Parathyroid adenoma (tissue), 2 donors: ENCODE measurements around the gene PCDHA1.
A peak's percentile ranks its signal among the peaks of the same experiment; 100 is the strongest.

ENCODE experiments used
- H2AFZ ChIP-seq: fragments of 300-600 bp; sonication (generic); one replicate; pipeline ENCODE4 v1.7.0; 2017; ENCODE audit warnings: antibody characterized with exemption, mild to moderate bottlenecking
- H3K27ac ChIP-seq: fragments of 300-600 bp; sonication (generic); one replicate; pipeline ENCODE4 v1.7.0; 2017
- H3K27me3 ChIP-seq: fragments of 300-600 bp; sonication (generic); one replicate; pipeline ENCODE4 v1.7.0; 2017; ENCODE audit warnings: low read length; ENCODE audit not compliant: control insufficient read depth, insufficient read depth
- H3K36me3 ChIP-seq: fragments of 300-600 bp; sonication (generic); one replicate; pipeline ENCODE4 v1.7.0; 2017; ENCODE audit warnings: low read length; ENCODE audit not compliant: control insufficient read depth, insufficient read depth
- H3K4me1 ChIP-seq: fragments of 300-600 bp; sonication (generic); one replicate; pipeline ENCODE4 v1.7.0; 2017; ENCODE audit warnings: control low read depth
- H3K4me2 ChIP-seq: fragments of 300-600 bp; sonication (generic); one replicate; pipeline ENCODE4 v1.7.0; 2017; ENCODE audit warnings: low read length
- H3K4me3 ChIP-seq: fragments of 300-600 bp; sonication (generic); one replicate; pipeline ENCODE4 v1.7.0; 2017; ENCODE audit warnings: low read depth, low read length
- H3K79me2 ChIP-seq: fragments of 300-600 bp; sonication (generic); one replicate; pipeline ENCODE4 v1.7.0; 2017; ENCODE audit warnings: control low read depth
- H3K9ac ChIP-seq: fragments of 300-600 bp; sonication (generic); one replicate; pipeline ENCODE4 v1.7.0; 2017; ENCODE audit warnings: mild to moderate bottlenecking
- H3K9me3 ChIP-seq: fragments of 300-600 bp; sonication (generic); one replicate; pipeline ENCODE4 v1.7.0; 2017; ENCODE audit warnings: low read length; ENCODE audit not compliant: control insufficient read depth
- CTCF ChIP-seq: fragments of 300-600 bp; sonication (generic); IDR thresholded peaks from one replicate; pipeline ENCODE4 v1.7.0; 2017; ENCODE audit warnings: antibody characterized with exemption, mild to moderate bottlenecking
- donor health status: primary hyperparathyroidism.

PCDHA1 gene

GRCh38 chr5:140877262-140877581 is 91.3 kb downstream of the PCDHA1 start:
- TF ChIP-seq CTCF: no peak
- H2AFZ ChIP-seq: no peak overlapping the region
- H3K27ac ChIP-seq: no peak overlapping the region
- H3K4me3 ChIP-seq: no peak overlapping the region
- no peaks in the 10 kb centered on the region for H3K27me3 ChIP-seq
- H3K9me3 ChIP-seq: no peaks in the 10 kb centered on the region
- H3K4me2 ChIP-seq: no peak overlapping the region
- no peak overlapping the region for H3K9ac ChIP-seq
- no peaks in the 10 kb centered on the region for H3K36me3 ChIP-seq
- H3K4me1 ChIP-seq: no peaks in the 10 kb centered on the region
- H3K79me2 ChIP-seq: no peaks in the 10 kb centered on the region

DNA sequence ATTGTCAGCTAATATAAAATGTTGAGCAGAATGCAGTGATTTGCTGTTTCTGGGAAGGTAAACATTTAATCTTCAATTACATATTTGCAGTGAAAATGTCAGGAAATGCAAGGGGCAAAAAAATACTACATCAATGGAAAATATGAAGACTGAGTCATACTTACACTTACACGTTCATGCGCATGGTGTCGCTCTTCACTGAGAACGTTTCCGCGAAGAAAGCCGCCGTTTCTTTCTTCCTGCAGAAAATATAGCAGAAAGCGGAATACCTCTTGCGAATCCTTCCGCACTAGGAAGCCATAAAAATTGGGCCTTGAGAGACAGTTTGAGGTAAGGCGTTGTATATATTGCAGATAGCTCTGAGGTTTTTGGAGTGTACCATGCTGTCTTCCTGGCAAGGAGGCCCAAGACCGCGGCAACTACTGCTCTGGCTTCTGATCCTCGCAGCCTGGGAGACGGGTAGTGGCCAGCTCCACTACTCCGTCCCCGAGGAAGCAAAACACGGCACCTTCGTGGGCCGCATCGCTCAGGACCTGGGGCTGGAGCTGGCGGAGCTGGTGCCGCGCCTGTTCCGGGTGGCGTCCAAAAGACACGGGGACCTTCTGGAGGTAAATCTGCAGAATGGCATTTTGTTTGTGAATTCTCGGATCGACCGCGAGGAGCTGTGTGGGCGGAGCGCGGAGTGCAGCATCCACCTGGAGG is 96.1 kb downstream of the PCDHA1 start, which contains the start of gene PCDHA13:
Gene PCDHA13 (plus strand): TSS at position 236 of the 702 bp plus-strand sequence. CDS start 145 bp downstream, at position 381.
- Histone ChIP-seq H3K9me3 (no peaks in the 10 kb centered on the region), H3K79me2 (peaks cover 2% of the 10 kb centered on the region), H3K36me3 (no peaks in the 10 kb centered on the region), H2AFZ (no peak within 1 kb of the TSS), H3K27ac (no peak within 1 kb of the TSS), H3K4me2 (peak within 1 kb of the TSS; percentile 40), H3K4me3 (peak within 1 kb of the TSS; percentile 23), H3K9ac (no peak within 1 kb of the TSS), H3K27me3 (no peaks in the 10 kb centered on the region), H3K4me1 (no peaks in the 10 kb centered on the region)
- TF ChIP-seq CTCF: no peak

DNA sequence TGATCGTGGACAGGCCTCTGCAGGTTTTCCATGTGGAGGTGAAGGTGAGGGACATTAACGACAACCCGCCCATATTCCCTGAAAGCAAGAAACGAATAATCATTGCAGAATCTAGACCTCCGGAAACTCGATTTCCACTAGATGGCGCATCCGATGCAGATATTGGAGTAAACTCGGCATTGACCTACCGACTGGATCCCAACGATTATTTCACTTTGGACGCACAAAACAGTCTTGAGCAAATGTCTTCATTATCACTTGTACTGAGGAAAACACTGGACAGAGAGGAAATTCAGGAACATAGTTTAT is 96.6 kb downstream of the PCDHA1 start:
- no peaks in the 10 kb centered on the region for H3K4me1 ChIP-seq
- H3K36me3 ChIP-seq: no peaks in the 10 kb centered on the region
- no peak overlapping the region for H3K9ac ChIP-seq
- peaks cover 2% of the 10 kb centered on the region for H3K79me2 ChIP-seq
- H3K9me3 ChIP-seq: no peaks in the 10 kb centered on the region
- peak overlapping the region; percentile 23 for H3K4me3 ChIP-seq
- H3K4me2 ChIP-seq: peak overlapping the region; percentile 40
- no peaks in the 10 kb centered on the region for H3K27me3 ChIP-seq
- TF ChIP-seq CTCF: no peak
- H3K27ac ChIP-seq: no peak overlapping the region
- H2AFZ ChIP-seq: no peak overlapping the region

GRCh38 chr5:140883373-140883772 is 97.4 kb downstream of the PCDHA1 start:
- Histone ChIP-seq H3K9me3 (no peaks in the 10 kb centered on the region), H3K27ac (no peak overlapping the region), H3K4me2 (no peak overlapping the region), H3K9ac (no peak overlapping the region), H3K79me2 (peaks cover 2% of the 10 kb centered on the region), H3K27me3 (no peaks in the 10 kb centered on the region), H3K4me3 (no peak overlapping the region), H3K36me3 (no peaks in the 10 kb centered on the region), H2AFZ (no peak overlapping the region), H3K4me1 (no peaks in the 10 kb centered on the region)
- TF ChIP-seq CTCF: no peak

DNA sequence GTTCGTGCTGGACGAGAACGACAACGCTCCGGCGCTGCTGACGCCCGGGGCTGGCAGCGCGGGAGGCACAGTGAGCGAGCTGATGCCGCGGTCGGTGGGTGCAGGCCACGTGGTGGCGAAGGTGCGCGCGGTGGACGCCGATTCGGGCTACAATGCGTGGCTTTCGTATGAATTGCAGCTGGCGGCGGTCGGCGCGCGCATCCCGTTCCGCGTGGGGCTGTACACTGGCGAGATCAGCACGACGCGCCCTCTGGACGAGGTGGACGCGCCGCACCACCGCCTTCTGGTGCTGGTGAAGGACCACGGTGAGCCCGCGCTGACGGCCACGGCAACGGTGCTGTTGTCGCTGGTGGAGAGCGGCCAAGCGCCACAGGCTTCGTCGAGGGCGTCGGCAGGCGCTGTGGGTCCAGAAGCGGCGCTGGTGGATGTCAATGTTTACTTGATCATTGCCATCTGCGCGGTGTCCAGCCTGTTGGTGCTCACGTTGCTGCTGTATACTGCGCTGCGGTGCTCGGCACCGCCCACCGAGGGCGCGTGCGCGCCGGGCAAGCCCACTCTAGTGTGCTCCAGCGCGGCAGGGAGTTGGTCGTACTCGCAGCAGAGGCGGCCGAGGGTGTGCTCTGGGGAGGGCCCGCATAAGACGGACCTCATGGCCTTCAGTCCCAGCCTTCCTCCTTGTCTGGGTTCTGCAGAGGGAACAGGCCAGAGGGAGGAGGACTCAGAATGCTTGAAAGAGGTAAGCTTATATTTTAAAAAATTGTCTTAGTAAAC is 98.2 kb downstream of the PCDHA1 start:
- no peaks in the 10 kb centered on the region for H3K9me3 ChIP-seq

More for the DNA sequence above, 98.2 kb downstream of the PCDHA1 start:
- Histone ChIP-seq H3K4me1 (no peaks in the 10 kb centered on the region), H3K79me2 (peaks cover 2% of the 10 kb centered on the region), H3K4me3 (no peak overlapping the region), H2AFZ (no peak overlapping the region), H3K36me3 (no peaks in the 10 kb centered on the region), H3K27me3 (no peaks in the 10 kb centered on the region), H3K4me2 (no peak overlapping the region), H3K27ac (no peak overlapping the region), H3K9ac (no peak overlapping the region)
- TF ChIP-seq CTCF: no peak
